KMS-11 (cell line): ENCODE results near the gene SLC26A6.

Experiments used
- H2AFZ ChIP-seq: fragments of 200-600 bp; sonication (generic); 2 replicates; pipeline ENCODE4 v1.6.1; 2016; ENCODE audit warnings: antibody characterized with exemption, mixed run types, low read depth
- H3K27ac ChIP-seq: fragments of 200-600 bp; sonication (generic); 2 replicates; pipeline ENCODE4 v1.6.1; 2016; ENCODE audit warnings: mild to moderate bottlenecking, mixed run types
- H3K27me3 ChIP-seq: fragments of 200-600 bp; sonication (generic); 2 replicates; pipeline ENCODE4 v1.6.1; 2017; ENCODE audit warnings: mild to moderate bottlenecking, low read depth, mixed run types, moderate library complexity; ENCODE audit not compliant: insufficient read depth
- H3K36me3 ChIP-seq: fragments of 200-600 bp; sonication (generic); 2 replicates; pipeline ENCODE4 v1.6.1; 2017; ENCODE audit warnings: mild to moderate bottlenecking, mixed run types; ENCODE audit not compliant: insufficient read depth
- H3K4me1 ChIP-seq: fragments of 200-600 bp; sonication (generic); 2 replicates; pipeline ENCODE4 v1.6.1; 2016; ENCODE audit warnings: mild to moderate bottlenecking, low read depth, mixed run types; ENCODE audit not compliant: poor library complexity, severe bottlenecking
- H3K4me2 ChIP-seq: fragments of 200-600 bp; sonication (generic); 2 replicates; pipeline ENCODE4 v1.7.0; 2016; ENCODE audit warnings: mild to moderate bottlenecking, mixed run types
- H3K4me3 ChIP-seq: fragments of 200-600 bp; sonication (generic); IDR thresholded peaks from 2 replicates; pipeline ENCODE4 v1.6.1; 2017; ENCODE audit warnings: low read depth, low read length, mixed read lengths; ENCODE audit not compliant: insufficient read depth
- H3K79me2 ChIP-seq: fragments of 200-600 bp; sonication (generic); 2 replicates; pipeline ENCODE4 v1.6.1; 2016; ENCODE audit warnings: low read depth, mixed run types; ENCODE audit not compliant: insufficient read depth
- H3K9ac ChIP-seq: fragments of 200-600 bp; sonication (generic); 2 replicates; pipeline ENCODE4 v1.6.1; 2016; ENCODE audit warnings: mild to moderate bottlenecking, mixed run types
- H4K20me1 ChIP-seq: fragments of 200-600 bp; sonication (generic); 2 replicates; pipeline ENCODE4 v1.6.1; 2016; ENCODE audit warnings: mild to moderate bottlenecking, mixed run types; ENCODE audit not compliant: insufficient read depth
- CTCF ChIP-seq: fragments of 200-600 bp; sonication (generic); conservative IDR thresholded peaks from 2 replicates; pipeline ENCODE4 v1.6.1; 2017; ENCODE audit warnings: low read depth, mild to moderate bottlenecking, antibody characterized with exemption, low read length, moderate library complexity, mixed read lengths

The SLC26A6 gene

DNA sequence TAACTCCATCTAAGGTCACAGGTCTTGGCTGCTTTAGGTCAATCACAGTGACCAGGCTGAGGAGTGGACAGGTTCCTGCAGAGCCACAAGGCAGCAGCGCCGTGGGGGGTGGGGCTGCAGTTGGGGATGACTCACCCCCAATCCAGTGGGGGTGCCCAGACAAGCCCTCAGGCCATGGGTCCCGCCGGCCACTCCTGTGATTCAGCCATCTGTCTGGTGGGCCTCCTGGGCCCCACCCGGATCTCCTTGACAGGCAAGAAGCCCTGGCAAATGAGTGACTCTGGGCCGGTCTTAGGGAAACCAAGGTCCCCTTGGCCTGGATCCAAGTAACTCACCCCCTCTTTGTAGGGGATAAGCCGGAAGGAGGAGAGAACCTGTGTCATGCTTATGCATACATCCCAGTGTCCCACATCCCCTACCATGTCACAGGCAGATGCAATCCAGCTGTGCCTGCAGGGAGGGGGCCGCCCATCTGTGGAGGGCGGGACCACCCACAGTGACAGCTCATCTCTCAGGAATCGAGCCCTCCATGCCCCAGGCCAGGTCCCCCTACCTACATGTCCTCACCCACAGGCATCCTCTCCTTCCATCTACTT lies 39.6 kb downstream of the SLC26A6 start:
- Histone ChIP-seq H3K9ac (no peak overlapping the region), H3K27me3 (peaks cover 5% of the 10 kb centered on the region; the same call in 1 of the 2 replicates), H3K4me3 (no peak overlapping the region), H3K4me1 (no peaks in the 10 kb centered on the region), H3K27ac (no peak overlapping the region), H3K36me3 (no peaks in the 10 kb centered on the region), H3K79me2 (no peaks in the 10 kb centered on the region), H4K20me1 (no peaks in the 10 kb centered on the region), H2AFZ (no peak overlapping the region), H3K4me2 (no peak overlapping the region)
- TF ChIP-seq CTCF, result no peak

DNA sequence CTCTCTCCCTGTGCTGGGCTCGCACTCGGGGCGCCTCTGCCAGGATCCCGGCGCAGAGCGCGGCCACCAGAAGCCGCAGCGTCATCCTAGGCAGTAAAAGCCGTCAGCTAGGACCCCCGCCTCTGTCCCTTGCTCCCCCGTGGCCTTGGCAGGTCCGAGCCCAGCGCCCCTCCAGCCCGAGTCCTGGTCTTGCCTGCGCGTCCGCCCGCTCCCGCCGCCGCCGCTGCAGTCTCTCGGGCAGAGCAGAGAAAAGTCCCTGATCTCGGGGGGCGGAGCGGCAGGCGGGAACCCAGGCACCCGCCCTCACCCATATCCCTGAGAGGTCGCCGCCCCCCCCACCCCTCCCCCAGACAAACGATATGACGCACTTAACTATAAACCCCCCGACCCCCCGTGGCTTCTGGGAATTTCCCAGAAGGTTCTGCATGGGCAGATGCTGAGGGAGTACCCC lies 40.2 kb downstream of the SLC26A6 start, which contains the start of gene COL7A1:
Gene COL7A1 (minus strand): TSS at position 255 of the 451 bp plus-strand sequence. CDS start 170 bp downstream, at position 85.
- no peak within 1 kb of the TSS for H3K4me2 ChIP-seq
- no peaks in the 10 kb centered on the region for H4K20me1 ChIP-seq
- no peak within 1 kb of the TSS for H3K4me3 ChIP-seq
- H3K27me3 ChIP-seq, result peaks cover 9% of the 10 kb centered on the region; the same call in 1 of the 2 replicates
- H3K9ac ChIP-seq, result no peak within 1 kb of the TSS
- H3K79me2 ChIP-seq, result no peaks in the 10 kb centered on the region
- no peak within 1 kb of the TSS for H2AFZ ChIP-seq
- no peak within 1 kb of the TSS for H3K27ac ChIP-seq
- no peaks in the 10 kb centered on the region for H3K4me1 ChIP-seq
- no peak for TF ChIP-seq CTCF
- no peaks in the 10 kb centered on the region for H3K36me3 ChIP-seq

GRCh38 chr3:48594417-48595049 lies 40.7 kb downstream of the SLC26A6 start:
- Histone ChIP-seq H3K79me2 (no peaks in the 10 kb centered on the region), H3K9ac (no peak overlapping the region), H2AFZ (no peak overlapping the region), H3K4me1 (no peaks in the 10 kb centered on the region), H3K4me3 (no peak overlapping the region), H3K36me3 (no peaks in the 10 kb centered on the region), H3K27me3 (peaks cover 10% of the 10 kb centered on the region; the same call in 1 of the 2 replicates), H4K20me1 (no peaks in the 10 kb centered on the region), H3K27ac (no peak overlapping the region), H3K4me2 (no peak overlapping the region)
- TF ChIP-seq CTCF, result no peak

GRCh38 chr3:48593337-48593736 lies 41.9 kb downstream of the SLC26A6 start:
- Histone ChIP-seq H3K36me3 (no peaks in the 10 kb centered on the region), H3K4me3 (no peak overlapping the region), H3K4me1 (no peaks in the 10 kb centered on the region), H3K27ac (no peak overlapping the region), H3K9ac (no peak overlapping the region), H3K27me3 (peaks cover 11% of the 10 kb centered on the region; the same call in 1 of the 2 replicates), H3K79me2 (no peaks in the 10 kb centered on the region), H4K20me1 (no peaks in the 10 kb centered on the region), H2AFZ (no peak overlapping the region), H3K4me2 (no peak overlapping the region)
- no peak for TF ChIP-seq CTCF
